ENCODE measurements around the gene OGFOD2. TPM values are rescaled to one million over a fixed set of nuclear protein-coding genes. Genes with fewer than 3 reads are reported as not detected.

Gene OGFOD2
- total RNA-seq, 1 donor from 2014 or later, result 18.1 TPM

GRCh38 chr12:122994140-122994675, 19.2 kb downstream of the OGFOD2 start:
- DNase-seq (ENCODE audit: low read depth, low spot score), result no peak
- no peaks in the 10 kb centered on the region for H3K36me3 Mint-ChIP-seq (ENCODE audit: low read depth)
- no peak overlapping the region for H3K27ac Mint-ChIP-seq (ENCODE audit: unreplicated experiment)
- H3K27me3 Mint-ChIP-seq (ENCODE audit: low read depth), result no peaks in the 10 kb centered on the region
- H3K4me1 Mint-ChIP-seq, result no peaks in the 10 kb centered on the region
- no peak overlapping the region for H3K4me3 Mint-ChIP-seq
- no peak for TF ChIP-seq CTCF (conservative IDR thresholded peaks at IDR 0.05)
- no peaks in the 10 kb centered on the region for H3K9me3 Mint-ChIP-seq

DNA sequence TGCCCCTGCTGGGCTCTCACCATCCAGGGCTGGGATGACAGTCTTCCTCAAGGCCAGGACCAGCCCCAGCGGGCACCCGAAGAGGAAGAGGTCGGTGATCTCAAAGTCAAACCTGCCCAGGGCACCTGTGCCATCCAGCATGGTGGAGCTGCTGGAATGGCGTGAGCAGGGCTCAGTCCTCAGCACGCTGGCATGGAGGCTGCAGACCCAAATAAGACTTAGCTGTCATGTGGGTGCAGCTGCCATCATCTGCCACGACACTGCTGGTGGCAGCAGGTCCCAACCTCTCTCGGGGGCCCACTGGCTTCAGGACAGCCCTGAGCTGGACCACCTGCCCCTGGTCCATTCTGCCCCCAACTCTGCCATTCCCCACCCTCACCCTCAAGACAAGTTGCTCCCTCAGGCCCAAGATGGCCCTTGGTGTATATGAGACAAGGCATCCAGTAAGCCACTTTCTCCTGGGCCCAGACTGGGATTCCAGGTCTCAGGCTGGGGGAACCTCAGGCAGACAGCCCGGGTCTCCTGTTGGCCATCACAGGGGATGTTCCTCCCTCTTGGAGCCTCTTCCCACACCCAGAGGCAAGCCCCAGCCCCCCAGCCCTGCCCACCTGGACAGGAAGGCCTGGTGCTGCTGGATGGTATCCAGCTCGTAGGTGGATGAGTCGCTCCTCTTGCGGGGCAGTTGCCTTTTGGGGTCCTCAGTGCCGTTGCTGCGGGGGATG, 19.9 kb downstream of the OGFOD2 start:
- no peak for DNase-seq (ENCODE audit: low read depth, low spot score)
- Mint-ChIP-seq H3K9me3 (no peaks in the 10 kb centered on the region), H3K27me3 (ENCODE audit: low read depth) (no peaks in the 10 kb centered on the region), H3K4me3 (no peak overlapping the region), H3K36me3 (ENCODE audit: low read depth) (no peaks in the 10 kb centered on the region), H3K27ac (ENCODE audit: unreplicated experiment) (no peak overlapping the region), H3K4me1 (no peaks in the 10 kb centered on the region)
- TF ChIP-seq CTCF (conservative IDR thresholded peaks at IDR 0.05), result no peak

DNA sequence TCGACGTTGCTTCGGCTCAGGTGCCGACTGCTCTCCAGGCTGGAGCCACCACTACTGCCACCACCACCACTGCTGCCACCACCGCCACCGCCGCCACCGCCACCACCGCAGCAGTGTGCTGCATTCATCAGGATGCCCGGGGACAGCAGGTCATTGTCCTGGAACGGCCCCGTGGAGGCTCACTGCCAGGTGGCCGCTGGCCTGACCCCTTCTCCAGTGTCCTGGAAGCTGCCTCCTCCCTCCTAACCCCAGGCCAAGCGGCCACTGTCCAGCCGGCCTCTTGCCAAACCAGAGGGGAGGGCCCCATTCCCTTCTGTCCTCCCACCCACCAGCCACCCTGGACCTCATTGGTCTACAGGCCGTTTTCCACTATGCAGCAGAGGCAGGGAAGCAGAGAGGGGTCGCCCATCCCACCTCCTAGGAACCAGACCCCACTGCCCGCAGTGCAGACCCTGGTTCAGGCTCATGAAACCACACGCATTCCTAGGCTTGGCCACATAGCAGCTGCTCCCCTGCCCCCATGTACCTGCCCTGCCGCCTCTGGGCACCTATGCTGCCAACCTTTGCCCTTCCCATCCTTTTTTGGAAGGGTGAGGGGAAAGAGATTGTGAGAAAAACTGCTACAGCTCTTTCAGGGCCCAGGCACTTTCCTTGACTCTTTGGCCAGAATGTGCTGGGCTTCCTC, 20.6 kb downstream of the OGFOD2 start:
- Mint-ChIP-seq H3K4me3 (no peak overlapping the region), H3K9me3 (no peaks in the 10 kb centered on the region), H3K27ac (ENCODE audit: unreplicated experiment) (no peak overlapping the region), H3K36me3 (ENCODE audit: low read depth) (no peaks in the 10 kb centered on the region), H3K27me3 (ENCODE audit: low read depth) (no peaks in the 10 kb centered on the region), H3K4me1 (no peaks in the 10 kb centered on the region)
- no peak for DNase-seq (ENCODE audit: low read depth, low spot score)
- TF ChIP-seq CTCF (conservative IDR thresholded peaks at IDR 0.05), result no peak

GRCh38 chr12:122996188-122996601, 21.2 kb downstream of the OGFOD2 start:
- H3K27ac Mint-ChIP-seq (ENCODE audit: unreplicated experiment), result no peak overlapping the region
- no peaks in the 10 kb centered on the region for H3K27me3 Mint-ChIP-seq (ENCODE audit: low read depth)
- H3K9me3 Mint-ChIP-seq, result no peaks in the 10 kb centered on the region
- H3K4me1 Mint-ChIP-seq, result no peaks in the 10 kb centered on the region
- H3K36me3 Mint-ChIP-seq (ENCODE audit: low read depth), result no peaks in the 10 kb centered on the region
- TF ChIP-seq CTCF (conservative IDR thresholded peaks at IDR 0.05), result no peak
- H3K4me3 Mint-ChIP-seq, result no peak overlapping the region
- DNase-seq (ENCODE audit: low read depth, low spot score), result no peak

DNA sequence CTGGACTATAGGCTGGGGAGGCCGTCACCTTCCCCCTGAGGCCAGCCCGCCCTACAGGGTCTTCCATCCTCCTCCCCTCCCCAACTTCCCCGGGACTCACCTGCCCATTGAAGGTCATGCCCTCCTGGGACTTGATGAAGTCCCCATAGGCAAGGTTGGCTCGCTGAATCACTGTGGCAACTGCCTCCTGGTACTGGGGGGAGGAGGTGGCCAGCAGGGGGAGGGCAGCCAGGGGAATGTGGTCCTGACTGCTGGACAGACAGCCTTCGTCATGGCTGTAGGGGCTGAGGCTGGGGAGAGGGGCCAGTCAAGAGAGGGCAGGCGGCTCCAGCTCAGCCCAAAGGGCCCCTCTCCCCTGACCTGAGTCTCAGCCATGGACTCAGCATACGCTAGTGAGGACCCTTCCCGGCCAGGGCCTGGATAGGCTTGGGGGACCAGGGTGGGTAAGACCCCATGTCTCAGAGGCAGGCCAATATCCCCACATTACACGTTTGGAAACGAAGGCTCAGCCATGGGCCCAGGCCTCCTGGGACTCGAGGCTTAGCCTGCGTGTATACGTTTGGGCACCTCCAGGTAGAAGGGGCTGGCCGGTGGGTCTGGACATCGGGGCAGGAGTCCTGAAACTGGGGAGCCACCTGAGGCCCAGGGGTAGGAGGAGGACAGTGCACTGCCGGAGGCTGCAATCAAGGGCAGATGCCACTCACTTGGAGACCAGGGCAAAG, 21.7 kb downstream of the OGFOD2 start:
- Mint-ChIP-seq H3K27me3 (ENCODE audit: low read depth) (no peaks in the 10 kb centered on the region), H3K36me3 (ENCODE audit: low read depth) (no peaks in the 10 kb centered on the region), H3K4me3 (no peak overlapping the region), H3K27ac (ENCODE audit: unreplicated experiment) (no peak overlapping the region), H3K9me3 (no peaks in the 10 kb centered on the region), H3K4me1 (no peaks in the 10 kb centered on the region)
- TF ChIP-seq CTCF (conservative IDR thresholded peaks at IDR 0.05), result no peak
- no peak for DNase-seq (ENCODE audit: low read depth, low spot score)
